G401 (cell line): Measurements from ENCODE around the gene SERPINB13. TPM values are rescaled to one million over a fixed set of nuclear protein-coding genes. Genes with fewer than 3 reads are reported as not detected.
"Not testable (repeated sequence)": the region's sequence is repeated elsewhere in the genome, so short reads cannot be mapped to it uniquely, and the experiment has no call there.

Experiments
- DNase-seq: peaks from one replicate; pipeline ENCODE4 v3.0.0-alpha.2; 2015; ENCODE audit warnings: low spot score
- in situ Hi-C: cut with HindIII; loops from 2 replicates; pipeline ENCODE4 v1.10.0; 2016; ENCODE audit warnings: low sequenced_read_pairs, mixed read lengths
- total RNA-seq: library from RNA; depleted of rRNA; stranded (reverse); fragments of >200 nt; shearing (Covaris generic); gene quantifications from 2 replicates; pipeline ENCODE4 v1.2.3, GENCODE V29; 2014; rRNA removed

SERPINB13 gene
- total RNA-seq, 1 experiment from 2014 or later, result not detected

- in situ Hi-C loops, DNase-seq: not testable (repeated sequence)
Observed at GRCh38 chr18:63641157-63641680, 54.1 kb downstream of the SERPINB13 start.

- in situ Hi-C loops, DNase-seq: not testable (repeated sequence)
Observed at GRCh38 chr18:63642668-63643356, 55.7 kb downstream of the SERPINB13 start.

GRCh38 chr18:63644142-63644541 lies 57.0 kb downstream of the SERPINB13 start, which contains the start of gene SERPINB4:
SERPINB4 (minus strand) TSS chr18:63644256; CDS start chr18:63643577, 679 bp downstream.
- in situ Hi-C loops, DNase-seq: not testable (repeated sequence)

- DNase-seq, result not testable (repeated sequence)
Observed at GRCh38 chr18:63644694-63645093, 57.6 kb downstream of the SERPINB13 start.

GRCh38 chr18:63646936-63647335 lies 59.8 kb downstream of the SERPINB13 start:
- in situ Hi-C loops, result no loop called here
- DNase-seq, result no peak

More at GRCh38 chr18:63644694-63645093, 57.6 kb downstream of the SERPINB13 start:
- in situ Hi-C loops, result not testable (repeated sequence)

GRCh38 chr18:63648241-63648640 lies 61.1 kb downstream of the SERPINB13 start:
- in situ Hi-C loops, result no loop called here
- DNase-seq, result no peak

Other genes with a start within 250 kb of the SERPINB13 start
- 23.3 and 27.1 TPM in 2 replicates for gene KDSR, start 220.1 kb upstream of the SERPINB13 start, total RNA-seq
- gene VPS4B, start 164.9 kb upstream of the SERPINB13 start, total RNA-seq, result 24.8 and 37.8 TPM in 2 replicates
- not detected in 2 replicates for gene SERPINB5, start 110.4 kb upstream of the SERPINB13 start, total RNA-seq
- gene SERPINB12, start 45.0 kb upstream of the SERPINB13 start, total RNA-seq, result not detected in 2 replicates
- gene SERPINB4, start 56.9 kb downstream of the SERPINB13 start, total RNA-seq, result not detected in 2 replicates
- gene SERPINB3, start 74.5 kb downstream of the SERPINB13 start, total RNA-seq, result not detected in 2 replicates
- not detected in 2 replicates for gene SERPINB11, start 115.6 kb downstream of the SERPINB13 start, total RNA-seq
- gene SERPINB7, start 188.1 kb downstream of the SERPINB13 start, total RNA-seq, result not detected in 2 replicates